Mesodermal cell (in vitro differentiated cells): ENCODE measurements around the gene PDZD8. TPM values are rescaled to one million over a fixed set of nuclear protein-coding genes. Genes with fewer than 3 reads are reported as not detected.

Experiments
- H3K27ac ChIP-seq: 2 replicates; pipeline ENCODE4 v1.7.0; 2013; ENCODE audit warnings: mild to moderate bottlenecking, low read depth, low read length, moderate library complexity; ENCODE audit not compliant: severe bottlenecking
- H3K36me3 ChIP-seq: 2 replicates; pipeline ENCODE4 v1.7.1; 2013; ENCODE audit warnings: mild to moderate bottlenecking, low read length, moderate library complexity; ENCODE audit not compliant: control insufficient read depth, insufficient read depth
- H3K4me1 ChIP-seq: one replicate; pipeline ENCODE4 v1.7.1; 2013; ENCODE audit warnings: mild to moderate bottlenecking, low read length; ENCODE audit not compliant: insufficient read depth, control insufficient read depth, poor library complexity, severe bottlenecking
- H3K4me3 ChIP-seq: 2 replicates; pipeline ENCODE4 v1.7.0; 2013; ENCODE audit warnings: low read length, control low read depth, mild to moderate bottlenecking; ENCODE audit not compliant: insufficient read depth, poor library complexity, severe bottlenecking; ENCODE audit errors: extremely low read depth
- H3K9me3 ChIP-seq: 2 replicates; pipeline ENCODE4 v1.7.1; 2013; ENCODE audit warnings: mild to moderate bottlenecking, low read length, moderate library complexity; ENCODE audit not compliant: control insufficient read depth
- WGBS, 2 experiments: methylation state at CpG; one replicate each; pipeline ENCODE4 v1.1.5; 2013; ENCODE audit warnings: missing lambda C conversion rate in 2 of 2; ENCODE audit not compliant: insufficient coverage in 2 of 2; 5-methylcytosine and 5-hydroxymethylcytosine counted together
- polyA plus RNA-seq, 2 experiments: library from polyadenylated mRNA; stranded (reverse); fragments of 50-300 nt; gene quantifications; one replicate each; pipeline ENCODE4 v1.2.3, GENCODE V29; 2013

PDZD8 gene, protein sequence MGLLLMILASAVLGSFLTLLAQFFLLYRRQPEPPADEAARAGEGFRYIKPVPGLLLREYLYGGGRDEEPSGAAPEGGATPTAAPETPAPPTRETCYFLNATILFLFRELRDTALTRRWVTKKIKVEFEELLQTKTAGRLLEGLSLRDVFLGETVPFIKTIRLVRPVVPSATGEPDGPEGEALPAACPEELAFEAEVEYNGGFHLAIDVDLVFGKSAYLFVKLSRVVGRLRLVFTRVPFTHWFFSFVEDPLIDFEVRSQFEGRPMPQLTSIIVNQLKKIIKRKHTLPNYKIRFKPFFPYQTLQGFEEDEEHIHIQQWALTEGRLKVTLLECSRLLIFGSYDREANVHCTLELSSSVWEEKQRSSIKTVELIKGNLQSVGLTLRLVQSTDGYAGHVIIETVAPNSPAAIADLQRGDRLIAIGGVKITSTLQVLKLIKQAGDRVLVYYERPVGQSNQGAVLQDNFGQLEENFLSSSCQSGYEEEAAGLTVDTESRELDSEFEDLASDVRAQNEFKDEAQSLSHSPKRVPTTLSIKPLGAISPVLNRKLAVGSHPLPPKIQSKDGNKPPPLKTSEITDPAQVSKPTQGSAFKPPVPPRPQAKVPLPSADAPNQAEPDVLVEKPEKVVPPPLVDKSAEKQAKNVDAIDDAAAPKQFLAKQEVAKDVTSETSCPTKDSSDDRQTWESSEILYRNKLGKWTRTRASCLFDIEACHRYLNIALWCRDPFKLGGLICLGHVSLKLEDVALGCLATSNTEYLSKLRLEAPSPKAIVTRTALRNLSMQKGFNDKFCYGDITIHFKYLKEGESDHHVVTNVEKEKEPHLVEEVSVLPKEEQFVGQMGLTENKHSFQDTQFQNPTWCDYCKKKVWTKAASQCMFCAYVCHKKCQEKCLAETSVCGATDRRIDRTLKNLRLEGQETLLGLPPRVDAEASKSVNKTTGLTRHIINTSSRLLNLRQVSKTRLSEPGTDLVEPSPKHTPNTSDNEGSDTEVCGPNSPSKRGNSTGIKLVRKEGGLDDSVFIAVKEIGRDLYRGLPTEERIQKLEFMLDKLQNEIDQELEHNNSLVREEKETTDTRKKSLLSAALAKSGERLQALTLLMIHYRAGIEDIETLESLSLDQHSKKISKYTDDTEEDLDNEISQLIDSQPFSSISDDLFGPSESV
- polyA plus RNA-seq (2013, experiment 1 of 2) = 15.3 TPM
- 15.9 TPM for polyA plus RNA-seq (2013, experiment 2 of 2)

- Histone ChIP-seq H3K27ac (peak within 1 kb of the TSS; percentile 55), H3K9me3 (no peaks in the 10 kb centered on the region), H3K4me1 (peaks cover 9% of the 10 kb centered on the region), H3K36me3 (peaks cover 8% of the 10 kb centered on the region), H3K4me3 (peak within 1 kb of the TSS; percentile 79)
- 0% methylated on average over 83 to 93 of the region's 103 CpGs for WGBS, 2 experiments
Measured at GRCh38 chr10:117375360-117376178, at the start of gene PDZD8. Gene PDZD8 (minus strand): TSS chr10:117375440. CDS start chr10:117375227, 213 bp downstream.

DNA sequence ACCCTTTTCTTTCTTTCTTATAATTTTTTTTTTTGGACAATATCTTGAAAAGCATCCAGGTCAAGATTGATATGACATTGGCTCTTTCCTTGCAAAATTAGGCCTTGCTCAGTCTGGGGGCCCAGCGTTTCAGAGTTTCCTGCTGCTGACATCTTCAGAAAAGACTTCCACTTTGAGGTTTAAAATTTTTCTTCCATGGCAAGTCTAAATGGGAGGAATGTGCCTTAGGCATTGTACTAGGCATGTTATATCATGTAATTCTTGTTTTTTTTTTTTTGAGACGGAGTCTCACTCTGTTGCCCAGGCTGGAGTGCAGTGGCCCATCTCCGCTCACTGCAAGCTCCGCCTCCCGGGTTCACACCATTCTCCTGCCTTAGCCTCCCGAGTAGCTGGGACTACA lies 48.9 kb upstream of the PDZD8 start:
- H3K36me3 ChIP-seq = no peaks in the 10 kb centered on the region
- WGBS, 2 experiments = 91 to 98% methylated on average over 5 of the region's 6 CpGs
- no peak overlapping the region for H3K4me3 ChIP-seq
- no peak overlapping the region for H3K27ac ChIP-seq
- H3K4me1 ChIP-seq = no peaks in the 10 kb centered on the region
- H3K9me3 ChIP-seq = no peaks in the 10 kb centered on the region

- H3K36me3 ChIP-seq = no peaks in the 10 kb centered on the region
- H3K4me1 ChIP-seq = no peaks in the 10 kb centered on the region
- no peak overlapping the region for H3K27ac ChIP-seq
- H3K4me3 ChIP-seq = no peak overlapping the region
- no peaks in the 10 kb centered on the region for H3K9me3 ChIP-seq
- WGBS, 2 experiments = 79 to 81% methylated on average over 2 to 4 of the region's 5 CpGs
Measured at GRCh38 chr10:117421985-117422384, 46.7 kb upstream of the PDZD8 start.

DNA sequence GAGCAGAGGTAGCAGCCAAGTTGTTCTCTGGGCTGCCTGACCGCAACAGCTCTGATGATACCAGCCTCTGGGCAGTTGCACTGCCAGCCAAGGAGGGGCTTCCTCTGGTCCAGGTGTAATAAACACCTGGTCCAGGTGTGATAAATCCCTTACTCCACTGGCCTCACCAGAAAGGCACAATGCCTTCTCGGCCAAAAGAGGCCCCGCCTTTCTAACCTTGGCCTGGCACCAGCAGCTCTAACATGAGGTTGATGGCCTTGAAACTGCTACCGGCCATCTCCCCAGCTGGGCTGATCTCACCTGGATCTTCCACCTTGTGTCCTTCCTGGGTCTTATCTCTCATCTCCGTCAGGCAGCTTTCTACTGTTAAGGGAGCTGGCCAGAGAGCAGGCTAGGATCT lies 45.5 kb upstream of the PDZD8 start:
- Histone ChIP-seq H3K9me3 (no peaks in the 10 kb centered on the region), H3K27ac (no peak overlapping the region), H3K36me3 (no peaks in the 10 kb centered on the region), H3K4me1 (no peaks in the 10 kb centered on the region), H3K4me3 (no peak overlapping the region)
- WGBS, 2 experiments = 100% methylated on average over 4 to 5 of the region's 5 CpGs

GRCh38 chr10:117419921-117420320 lies 44.7 kb upstream of the PDZD8 start:
- Histone ChIP-seq H3K36me3 (no peaks in the 10 kb centered on the region), H3K27ac (no peak overlapping the region), H3K4me1 (no peaks in the 10 kb centered on the region), H3K4me3 (no peak overlapping the region), H3K9me3 (no peaks in the 10 kb centered on the region)
- WGBS, 2 experiments = 86 to 88% methylated on average over 4 to 5 of the region's 5 CpGs

DNA sequence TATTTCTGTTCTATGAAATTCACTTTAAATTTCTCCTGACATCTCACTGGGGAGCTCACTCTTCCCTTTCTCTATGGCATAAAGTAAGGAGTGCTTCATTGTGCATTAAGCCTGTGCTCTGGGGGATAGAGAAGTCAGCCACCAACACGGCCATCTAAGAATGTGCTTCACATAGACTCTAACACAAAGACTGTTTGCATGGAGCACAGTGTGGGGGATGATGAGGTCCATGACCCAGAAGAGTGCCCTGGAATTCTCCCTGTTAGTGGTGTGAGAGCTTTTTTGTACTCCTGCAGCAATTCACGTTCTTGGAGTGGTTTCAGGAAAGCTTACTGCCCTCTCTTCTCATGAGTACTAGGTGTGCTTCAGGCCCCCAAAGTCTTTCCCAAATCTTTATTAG lies 43.9 kb upstream of the PDZD8 start:
- H3K36me3 ChIP-seq = no peaks in the 10 kb centered on the region
- no peaks in the 10 kb centered on the region for H3K4me1 ChIP-seq
- H3K27ac ChIP-seq = no peak overlapping the region
- H3K4me3 ChIP-seq = no peak overlapping the region
- WGBS, 2 experiments = 60 to 61% methylated on average over 1 to 2 of the region's 2 CpGs
- H3K9me3 ChIP-seq = no peaks in the 10 kb centered on the region

DNA sequence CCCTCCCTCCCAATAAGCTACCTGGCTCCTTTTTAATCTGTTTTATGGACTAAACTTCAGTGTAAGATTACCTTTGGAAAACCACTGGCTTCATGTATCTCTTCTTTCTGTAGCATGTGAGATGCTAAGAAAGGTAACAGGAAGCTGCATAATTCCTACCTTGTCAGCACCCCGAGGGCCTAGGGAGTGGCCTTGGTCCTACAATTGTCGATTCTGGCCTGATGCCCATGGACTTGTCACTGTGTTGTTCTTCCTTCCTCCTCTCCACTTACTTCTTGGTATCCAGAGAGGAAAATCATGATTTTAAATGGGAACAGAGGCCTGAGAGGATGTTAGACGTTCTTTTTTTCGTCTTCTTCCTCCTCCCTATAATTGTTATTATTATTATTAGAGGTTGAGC lies 42.9 kb upstream of the PDZD8 start:
- H3K36me3 ChIP-seq = no peaks in the 10 kb centered on the region
- no peak overlapping the region for H3K27ac ChIP-seq
- no peaks in the 10 kb centered on the region for H3K4me1 ChIP-seq
- no peak overlapping the region for H3K4me3 ChIP-seq
- H3K9me3 ChIP-seq = no peaks in the 10 kb centered on the region
- WGBS, 2 experiments = 100% methylated on average over 1 of the region's 4 CpGs; no CpG with 5 or more reads in 1 of the 2 experiments

DNA sequence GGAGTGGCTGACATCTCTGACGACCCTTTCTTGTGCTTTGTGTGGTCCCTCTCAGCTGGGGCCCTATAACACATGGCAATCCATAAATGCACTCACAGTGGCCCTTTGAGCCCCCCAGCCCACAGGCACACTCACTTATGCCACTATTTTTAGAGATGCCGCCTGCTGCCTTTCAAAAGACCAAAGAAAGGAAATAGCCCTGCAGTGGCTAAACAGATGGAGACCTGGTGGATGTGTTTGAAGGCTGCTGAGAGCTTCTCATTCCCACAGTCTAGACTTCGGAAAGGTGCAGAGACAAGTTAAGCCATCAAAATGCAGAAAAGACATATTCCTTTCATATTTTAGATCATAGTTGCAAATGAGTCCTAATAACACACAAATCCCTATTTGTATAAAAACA lies 42.0 kb upstream of the PDZD8 start:
- WGBS, 2 experiments = 43 to 71% methylated on average over 1 to 3 of the region's 3 CpGs

GRCh38 chr10:117413928-117414618 lies 38.8 kb upstream of the PDZD8 start:
- Histone ChIP-seq H3K9me3 (no peaks in the 10 kb centered on the region), H3K4me1 (no peaks in the 10 kb centered on the region), H3K27ac (no peak overlapping the region), H3K36me3 (no peaks in the 10 kb centered on the region), H3K4me3 (no peak overlapping the region)
- 40% methylated on average over 1 of the region's 1 CpG; no CpG with 5 or more reads in 1 of the 2 experiments for WGBS, 2 experiments

More for the DNA sequence above, 42.0 kb upstream of the PDZD8 start:
- no peaks in the 10 kb centered on the region for H3K9me3 ChIP-seq
- no peak overlapping the region for H3K4me3 ChIP-seq
- H3K27ac ChIP-seq = no peak overlapping the region
- H3K36me3 ChIP-seq = no peaks in the 10 kb centered on the region
- no peaks in the 10 kb centered on the region for H3K4me1 ChIP-seq
